Psoas muscle (tissue), 8 donors: ENCODE data around the gene SH3PXD2B. TPM values are rescaled to one million over a fixed set of nuclear protein-coding genes. Genes with fewer than 3 reads are reported as not detected.
"Not testable (repeated sequence)": the region's sequence is repeated elsewhere in the genome, so short reads cannot be mapped to it uniquely, and the experiment has no call there.

Experiments
- ATAC-seq, 4 donors: fragments of 200-7000 bp; cut with Tn5 transposase; one replicate each; pipeline ENCODE4 v1.9.1; 2020; ENCODE audit warnings: moderate library complexity in 3 of 4, mild to moderate bottlenecking in 2 of 4
- DNase-seq, 2 donors: peaks; one replicate each; pipeline ENCODE4 v3.0.0-alpha.2; 2020
- H3K27ac ChIP-seq: fragments of 200-600 bp; one replicate; pipeline ENCODE4 v1.8.0; 2022
- H3K27me3 ChIP-seq, 3 donors: fragments of 200-600 bp in 1 of 3; one replicate each; pipeline versions ENCODE4 v1.6.1 to v1.8.0; 2013 to 2022; ENCODE audit warnings: low read length in 2 of 3, mild to moderate bottlenecking in 2 of 3, moderate library complexity in 1 of 3; ENCODE audit not compliant: insufficient read depth in 3 of 3
- H3K36me3 ChIP-seq, 2 donors: fragments of 200-600 bp in 1 of 2; one replicate each; pipeline versions ENCODE4 v1.6.1 to v1.8.0; 2013 to 2022; ENCODE audit warnings: low read depth in 1 of 2, mild to moderate bottlenecking in 1 of 2, moderate library complexity in 1 of 2; ENCODE audit not compliant: insufficient read depth in 1 of 2
- H3K4me1 ChIP-seq: fragments of 200-600 bp; one replicate; pipeline ENCODE4 v1.8.0; 2022
- H3K4me3 ChIP-seq: fragments of 200-600 bp; one replicate; pipeline ENCODE4 v1.8.0; 2022; ENCODE audit warnings: mild to moderate bottlenecking
- H3K9me3 ChIP-seq: fragments of 200-600 bp; one replicate; pipeline ENCODE4 v1.8.0; 2022
- CTCF ChIP-seq: fragments of 200-600 bp; IDR thresholded peaks from one replicate; pipeline ENCODE4 v1.8.0; 2022; ENCODE audit warnings: antibody characterized with exemption
- WGBS, 3 donors: extraction: QIAGEN DNeasy Blood & Tissue Kit; methylation state at CpG; one replicate each; pipeline versions ENCODE4 v1.1.6 to v1.1.7; 2013; 5-methylcytosine and 5-hydroxymethylcytosine counted together
- intact Hi-C, 2 donors: fragments of 100-400 bp; cut with DNase I; formaldehyde crosslinking; loops; one replicate each; pipeline versions ENCODE4 v1.11.0 to v1.14.2; 2022
- polyA plus RNA-seq, 3 donors: library from polyadenylated mRNA; stranded (reverse); fragments of 200-250 nt; gene quantifications; one replicate each; pipeline ENCODE4 v1.2.3, GENCODE V29; 2013
- total RNA-seq, 4 donors: library from RNA; stranded (reverse); fragmentation: NEBNext Ultra II Directional in 2 of 4; extraction: Animal tissue kit (Norgen Biotek cat#: 25700) in 2 of 4; gene quantifications; one replicate each; pipeline versions ENCODE4 v1.2.1 to v1.2.4, GENCODE V29; 2021 to 2023
- donor health status: healthy with polysubstance abuse.
- donor health status: DM: no; HTN: no; CAD: no; lungs with moderate emphysema.
- donor health status: Bipolar disorder and iron deficiency.
- donor health status: healthy.
- donor health status: DM: yes; HTN: yes; CAD: no.
- donor health status: DM: no; HTN: no; CAD: no.
- donor health status: DM: no; HTN: no; CAD: no.
- donor health status: DM: yes; HTN: yes; CAD: no.

The SH3PXD2B gene
- total and polyA plus RNA-seq, 7 donors, result 0.58 to 5.3 (median 2.5) TPM

GRCh38 chr5:172370648-172371545, 83.4 kb downstream of the SH3PXD2B start:
- H3K36me3 ChIP-seq, result peaks cover 0 to 3% of the 10 kb centered on the region in 2 donors
- intact Hi-C loops, result no loop called here
- DNase-seq, result no peak
- H3K27me3 ChIP-seq, result no peaks in the 10 kb centered on the region
- H3K4me1 ChIP-seq, result no peaks in the 10 kb centered on the region
- H3K9me3 ChIP-seq, result peaks cover 7% of the 10 kb centered on the region
- no peak overlapping the region for H3K4me3 ChIP-seq
- peak; percentile 40 for TF ChIP-seq CTCF
- no peak for ATAC-seq
- no peak overlapping the region for H3K27ac ChIP-seq
- 56 to 64% (median 58%) methylated on average over 4 of the region's 4 CpGs for WGBS, 3 donors

- Histone ChIP-seq H3K4me1 (no peaks in the 10 kb centered on the region), H3K4me3 (no peak overlapping the region), H3K27me3 (no peaks in the 10 kb centered on the region), H3K27ac (no peak overlapping the region), H3K9me3 (peaks cover 7% of the 10 kb centered on the region), H3K36me3 (peaks cover 0 to 3% of the 10 kb centered on the region in 2 donors)
- TF ChIP-seq CTCF, result no peak
- DNase-seq, result no peak
- intact Hi-C loops, result no loop called here
- WGBS, 3 donors, result 32 to 39% (median 37%) methylated on average over 4 of the region's 4 CpGs
- ATAC-seq, result no peak
Measured at GRCh38 chr5:172370237-172370640, 84.1 kb downstream of the SH3PXD2B start.

GRCh38 chr5:172368699-172369098, 85.6 kb downstream of the SH3PXD2B start:
- H3K27ac ChIP-seq, H3K36me3 ChIP-seq, intact Hi-C loops, H3K4me1 ChIP-seq, DNase-seq, H3K27me3 ChIP-seq, ATAC-seq, H3K4me3 ChIP-seq, H3K9me3 ChIP-seq: not testable (repeated sequence)
- WGBS, 3 donors, result 94 to 96% (median 96%) methylated on average over 3 of the region's 3 CpGs

GRCh38 chr5:172365948-172366608, 88.2 kb downstream of the SH3PXD2B start:
- intact Hi-C loops, result no loop called here
- 90 to 97% (median 96%) methylated on average over 4 of the region's 4 CpGs for WGBS, 3 donors

More at GRCh38 chr5:172365948-172366608, 88.2 kb downstream of the SH3PXD2B start:
- Histone ChIP-seq H3K4me1 (no peaks in the 10 kb centered on the region), H3K27me3 (no peaks in the 10 kb centered on the region), H3K9me3 (peaks cover 7% of the 10 kb centered on the region), H3K36me3 (no peaks in the 10 kb centered on the region), H3K4me3 (no peak overlapping the region), H3K27ac (no peak overlapping the region)
- ATAC-seq, result no peak
- no peak for DNase-seq
- TF ChIP-seq CTCF, result no peak
